Measurements from ENCODE around the gene GYPC.

Gene GYPC

DNA sequence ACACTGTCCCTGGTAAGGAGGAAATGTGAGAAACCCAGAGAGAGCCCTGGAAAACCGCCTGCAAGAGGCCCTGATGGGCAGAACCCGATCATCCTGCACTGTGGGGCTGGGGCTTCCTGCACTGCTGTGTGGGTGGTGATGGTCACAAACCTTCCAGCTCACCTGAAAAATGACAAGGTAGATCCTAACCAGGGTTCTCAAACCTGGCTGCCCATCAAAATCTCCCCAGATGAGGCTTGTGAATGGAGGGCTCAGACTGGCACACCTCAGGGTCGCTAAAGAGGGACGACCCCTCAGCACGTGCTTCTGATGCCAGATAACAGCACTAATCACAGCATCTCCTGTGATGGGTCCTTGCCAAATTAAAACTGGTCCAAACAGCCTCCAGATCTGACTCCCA lies 74.7 kb downstream of the GYPC start:
- no peak for DNase-seq (ENCODE audit: low read depth in 2 of 2)

GRCh38 chr2:126731353-126731752 lies 75.4 kb downstream of the GYPC start:
- no peak for DNase-seq (ENCODE audit: low read depth in 2 of 2)

DNA sequence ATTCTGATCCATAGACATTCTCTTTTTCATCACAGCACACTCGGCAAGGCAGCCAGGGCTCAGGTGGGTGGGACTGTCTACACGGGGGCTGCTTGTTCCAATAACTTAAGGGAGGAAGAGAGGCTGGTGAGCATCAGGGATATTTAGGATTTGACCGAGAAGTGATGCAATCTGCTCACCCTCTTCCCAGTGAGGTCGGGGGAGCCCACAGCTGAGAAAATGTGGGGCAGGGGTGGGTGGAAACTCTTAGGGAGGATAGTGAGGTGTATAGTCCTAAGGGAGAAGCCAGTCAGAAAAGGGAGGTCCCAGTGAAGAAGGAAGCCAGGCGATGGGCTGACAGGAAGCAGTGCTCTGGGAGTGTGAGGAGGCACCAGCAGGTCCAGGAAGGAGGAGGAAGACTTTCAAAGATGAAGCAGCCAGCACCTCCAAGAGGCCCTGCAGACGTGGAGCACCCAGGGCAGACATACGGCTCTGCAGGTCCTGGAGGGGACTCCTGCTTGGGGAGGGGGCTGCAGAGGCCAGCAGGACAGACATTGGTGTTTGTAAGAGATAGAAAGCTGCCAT lies 76.8 kb downstream of the GYPC start:
- DNase-seq (ENCODE audit: low read depth in 2 of 2) = no peak

DNA sequence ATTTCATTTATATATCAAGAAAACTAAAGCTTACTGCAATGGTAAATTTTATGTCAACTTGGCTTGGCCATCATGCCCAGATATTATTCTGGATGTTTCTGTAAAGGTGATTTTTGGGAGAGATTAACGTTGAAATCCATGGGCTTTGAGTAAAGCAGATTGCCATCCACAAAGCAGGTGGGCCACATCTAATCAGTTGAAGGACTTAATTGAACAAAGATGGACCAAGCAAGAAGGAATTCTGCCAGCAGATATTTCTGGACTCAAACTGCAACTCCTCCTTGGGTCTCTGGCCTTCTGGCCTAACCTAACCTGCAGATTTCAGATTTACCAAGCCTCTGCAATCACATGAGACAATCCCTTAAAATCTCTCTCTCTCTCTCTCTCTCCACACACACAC lies 77.8 kb downstream of the GYPC start:
- DNase-seq (ENCODE audit: low read depth in 2 of 2) = no peak

GRCh38 chr2:126736133-126736874 lies 80.3 kb downstream of the GYPC start:
- DNase-seq (ENCODE audit: low read depth in 2 of 2) = no peak

GRCh38 chr2:126739141-126739540 lies 83.2 kb downstream of the GYPC start:
- no peak for DNase-seq (ENCODE audit: low read depth in 2 of 2)

DNA sequence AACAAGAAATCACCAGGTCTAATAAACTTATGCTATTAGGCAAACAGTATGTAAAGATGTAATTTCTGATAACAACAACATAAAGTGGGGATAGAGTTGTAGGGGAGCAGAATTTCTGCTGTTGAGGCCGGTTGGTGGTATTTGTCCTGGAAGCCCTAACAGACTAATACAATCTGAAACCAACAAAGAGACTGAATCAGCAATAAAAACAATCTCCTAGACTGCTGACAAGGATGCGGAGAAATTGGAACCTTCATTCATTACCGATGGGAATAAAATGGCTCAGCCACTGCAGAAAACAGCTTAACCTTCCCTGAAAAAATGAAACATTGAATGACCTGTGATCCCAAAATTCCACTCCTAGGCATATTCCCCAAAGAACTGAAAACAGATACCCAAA lies 88.7 kb downstream of the GYPC start:
- DNase-seq (ENCODE audit: low read depth in 2 of 2) = no peak

Measured in stimulated activated CD4-positive, alpha-beta T cell treated with anti-CD3 and anti-CD28 coated beads, Interleukin-12 subunit alpha, Interleukin-12 subunit beta, amount 100 ng/mL, for 24 hours (primary cell).